Adrenal gland (tissue), 5 donors: ENCODE results near the gene DBF4.

Experiments used
- POLR2A ChIP-seq, 2 donors: fragments of 450-650 bp; IDR thresholded peaks; one replicate each; pipeline ENCODE4 v1.6.1; 2017; ENCODE audit warnings: antibody characterized with exemption in 2 of 2, mild to moderate bottlenecking in 2 of 2, moderate library complexity in 1 of 2
- TF ChIP-seq, protein P1 (sequence below), 6 experiments: fragments of 450-650 bp in 4 of 6; fragments of 200-600 bp in 2 of 6; sonication (generic) in 1 of 6; IDR thresholded peaks; 1 replicate in 5 of 6; 2 replicates in 1 of 6; pipeline versions ENCODE4 v1.5.1 to v1.8.0; 2016 to 2021; ENCODE audit warnings: antibody characterized with exemption in 6 of 6, mild to moderate bottlenecking in 2 of 6, moderate library complexity in 1 of 6
- donor health status: DM: no; HTN: no; CAD: no.

- TF ChIP-seq, protein P1, sequence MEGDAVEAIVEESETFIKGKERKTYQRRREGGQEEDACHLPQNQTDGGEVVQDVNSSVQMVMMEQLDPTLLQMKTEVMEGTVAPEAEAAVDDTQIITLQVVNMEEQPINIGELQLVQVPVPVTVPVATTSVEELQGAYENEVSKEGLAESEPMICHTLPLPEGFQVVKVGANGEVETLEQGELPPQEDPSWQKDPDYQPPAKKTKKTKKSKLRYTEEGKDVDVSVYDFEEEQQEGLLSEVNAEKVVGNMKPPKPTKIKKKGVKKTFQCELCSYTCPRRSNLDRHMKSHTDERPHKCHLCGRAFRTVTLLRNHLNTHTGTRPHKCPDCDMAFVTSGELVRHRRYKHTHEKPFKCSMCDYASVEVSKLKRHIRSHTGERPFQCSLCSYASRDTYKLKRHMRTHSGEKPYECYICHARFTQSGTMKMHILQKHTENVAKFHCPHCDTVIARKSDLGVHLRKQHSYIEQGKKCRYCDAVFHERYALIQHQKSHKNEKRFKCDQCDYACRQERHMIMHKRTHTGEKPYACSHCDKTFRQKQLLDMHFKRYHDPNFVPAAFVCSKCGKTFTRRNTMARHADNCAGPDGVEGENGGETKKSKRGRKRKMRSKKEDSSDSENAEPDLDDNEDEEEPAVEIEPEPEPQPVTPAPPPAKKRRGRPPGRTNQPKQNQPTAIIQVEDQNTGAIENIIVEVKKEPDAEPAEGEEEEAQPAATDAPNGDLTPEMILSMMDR (IDR thresholded peaks at IDR 0.05), result no peak
- no peak for TF ChIP-seq POLR2A (IDR thresholded peaks at IDR 0.05)
Measured at GRCh38 chr7:87866089-87866488, 10.2 kb upstream of the DBF4 start.
